ENCODE results near the gene ANKRD53. TPM values are rescaled to one million over a fixed set of nuclear protein-coding genes. Genes with fewer than 3 reads are reported as not detected.

ANKRD53 gene
- total RNA-seq, 1 donor from 2014 or later, result 0.30 TPM

GRCh38 chr2:70962211-70962884 lies 16.1 kb upstream of the ANKRD53 start:
- DNase-seq (no peak), ATAC-seq (ENCODE audit: poor library complexity) (no peak)
- intact Hi-C loops (cut with DNase I), result no loop called here

- DNase-seq (no peak), ATAC-seq (ENCODE audit: poor library complexity) (no peak)
- intact Hi-C loops (cut with DNase I), result no loop called here
These were observed 15.2 kb upstream of the ANKRD53 start for GRCh38 chr2:70962885-70963878.

GRCh38 chr2:70964133-70964532 lies 14.3 kb upstream of the ANKRD53 start:
- no peak for DNase-seq
- intact Hi-C loops (cut with DNase I), result no loop called here
- no peak for ATAC-seq (ENCODE audit: poor library complexity)

GRCh38 chr2:70964596-70965386 lies 13.6 kb upstream of the ANKRD53 start:
- peak; percentile 83 for DNase-seq
- intact Hi-C loops (cut with DNase I), result no loop called here
- peak; percentile 84 for ATAC-seq (ENCODE audit: poor library complexity)

- ATAC-seq (ENCODE audit: poor library complexity) (no peak), DNase-seq (no peak)
- intact Hi-C loops (cut with DNase I), result no loop called here
These were observed 12.9 kb upstream of the ANKRD53 start for GRCh38 chr2:70965506-70965905.

GRCh38 chr2:70966681-70967080 lies 11.7 kb upstream of the ANKRD53 start:
- ATAC-seq (ENCODE audit: poor library complexity), result no peak
- no peak for DNase-seq
- intact Hi-C loops (cut with DNase I), result no loop called here

GRCh38 chr2:70967189-70967588 lies 11.2 kb upstream of the ANKRD53 start:
- no peak for DNase-seq
- ATAC-seq (ENCODE audit: poor library complexity), result no peak
- intact Hi-C loops (cut with DNase I), result no loop called here

GRCh38 chr2:70974592-70974991 lies 3.8 kb upstream of the ANKRD53 start:
- ATAC-seq (ENCODE audit: poor library complexity) (no peak), DNase-seq (no peak)
- intact Hi-C loops (cut with DNase I), result no loop called here

- ATAC-seq (ENCODE audit: poor library complexity) (no peak), DNase-seq (no peak)
- intact Hi-C loops (cut with DNase I), result no loop called here
These were observed 3.2 kb upstream of the ANKRD53 start for GRCh38 chr2:70975237-70975636.

- ATAC-seq (ENCODE audit: poor library complexity), result no peak
- intact Hi-C loops (cut with DNase I), result no loop called here
- no peak for DNase-seq
These were observed 725 bp upstream of the ANKRD53 start for GRCh38 chr2:70977605-70978205.

- intact Hi-C loops (cut with DNase I), result no loop called here
- DNase-seq, result no peak
- ATAC-seq (ENCODE audit: poor library complexity), result no peak
These were observed 704 bp downstream of the ANKRD53 start for GRCh38 chr2:70979180-70979488.

- intact Hi-C loops (cut with DNase I), result no loop called here
- ATAC-seq (ENCODE audit: poor library complexity) (no peak), DNase-seq (no peak)
These were observed 1.2 kb downstream of the ANKRD53 start for GRCh38 chr2:70979626-70980025.

- no peak for DNase-seq
These were observed 3.0 kb downstream of the ANKRD53 start for GRCh38 chr2:70981421-70981820.

GRCh38 chr2:70981866-70982810 lies 3.7 kb downstream of the ANKRD53 start:
- ATAC-seq (ENCODE audit: poor library complexity) (no peak), DNase-seq (no peak)
- intact Hi-C loops (cut with DNase I), result no loop called here

More at GRCh38 chr2:70981421-70981820, 3.0 kb downstream of the ANKRD53 start:
- intact Hi-C loops (cut with DNase I), result no loop called here
- no peak for ATAC-seq (ENCODE audit: poor library complexity)

- DNase-seq (no peak), ATAC-seq (ENCODE audit: poor library complexity) (no peak)
- intact Hi-C loops (cut with DNase I), result no loop called here
These were observed 4.5 kb downstream of the ANKRD53 start for GRCh38 chr2:70982971-70983370.

GRCh38 chr2:70983506-70984227 lies 5.2 kb downstream of the ANKRD53 start:
- ATAC-seq (ENCODE audit: poor library complexity), result no peak
- intact Hi-C loops (cut with DNase I), result no loop called here
- no peak for DNase-seq

GRCh38 chr2:70984228-70984575 lies 5.8 kb downstream of the ANKRD53 start:
- intact Hi-C loops (cut with DNase I), result no loop called here
- DNase-seq, result no peak

More at GRCh38 chr2:70984228-70984575, 5.8 kb downstream of the ANKRD53 start:
- no peak for ATAC-seq (ENCODE audit: poor library complexity)
